CD14-positive monocyte (primary cell): Measurements from ENCODE around the gene LSP1. TPM values are rescaled to one million over a fixed set of nuclear protein-coding genes. Genes with fewer than 3 reads are reported as not detected.

Experiments
- DNase-seq, 3 donors: peaks; one replicate each; pipeline ENCODE4 v3.0.0-alpha.2; 2011 to 2022
- H2AFZ ChIP-seq: 2 replicates; pipeline ENCODE4 v1.6.0; 2012; ENCODE audit warnings: mild to moderate bottlenecking, low read depth, low read length, inconsistent platforms; ENCODE audit not compliant: insufficient read depth, poor library complexity, severe bottlenecking
- H3K27ac ChIP-seq, 2 donors: 1 replicate in 1 of 2; 2 replicates in 1 of 2; pipeline ENCODE4 v1.5.1; 2012 to 2013; ENCODE audit warnings: low read length in 2 of 2, control low read depth in 1 of 2, inconsistent platforms in 1 of 2, low read depth in 1 of 2, mild to moderate bottlenecking in 1 of 2
- H3K27me3 ChIP-seq, 2 donors: one replicate each; pipeline versions ENCODE4 v1.6.0 to v1.6.1; 2011 to 2013; ENCODE audit warnings: low read length in 2 of 2; ENCODE audit not compliant: control insufficient read depth in 2 of 2, insufficient read depth in 2 of 2
- H3K36me3 ChIP-seq, 2 donors: replicated peaks in 1 of 2; 1 replicate in 1 of 2; 2 replicates in 1 of 2; pipeline versions ENCODE4 v1.5.1 to v1.6.1; 2012 to 2013; ENCODE audit warnings: low read length in 2 of 2, control low read depth in 1 of 2, inconsistent platforms in 1 of 2, mild to moderate bottlenecking in 1 of 2; ENCODE audit not compliant: insufficient read depth in 2 of 2, control insufficient read depth in 1 of 2
- H3K4me1 ChIP-seq, 2 donors: 1 replicate in 1 of 2; 2 replicates in 1 of 2; pipeline versions ENCODE4 v1.5.1 to v1.6.1; 2012 to 2013; ENCODE audit warnings: low read length in 2 of 2, control low read depth in 1 of 2, inconsistent platforms in 1 of 2, mild to moderate bottlenecking in 1 of 2, moderate library complexity in 1 of 2; ENCODE audit not compliant: insufficient read depth in 2 of 2, control insufficient read depth in 1 of 2
- H3K4me2 ChIP-seq: replicated peaks from 2 replicates; pipeline ENCODE3; 2012; ENCODE audit warnings: low read length, moderate library complexity, mild to moderate bottlenecking; ENCODE audit not compliant: poor library complexity, severe bottlenecking; ENCODE audit errors: extremely low read depth
- H3K4me3 ChIP-seq, 3 experiments: fragments of 200-600 bp in 1 of 3; sonication (generic) in 1 of 3; replicated peaks in 1 of 3; 1 replicate in 2 of 3; 2 replicates in 1 of 3; pipeline ENCODE4 v1.5.1; 2011 to 2013; ENCODE audit warnings: low read length in 3 of 3, mild to moderate bottlenecking in 3 of 3, control low read depth in 2 of 3, low read depth in 2 of 3, inconsistent platforms in 1 of 3, moderate library complexity in 1 of 3
- H3K79me2 ChIP-seq: 2 replicates; pipeline ENCODE4 v1.6.0; 2012; ENCODE audit warnings: mild to moderate bottlenecking, control low read depth, inconsistent platforms, low read length, moderate library complexity; ENCODE audit not compliant: insufficient read depth
- H3K9ac ChIP-seq: 2 replicates; pipeline ENCODE4 v1.6.0; 2017; ENCODE audit warnings: low read length, mild to moderate bottlenecking; ENCODE audit not compliant: insufficient read depth, poor library complexity, severe bottlenecking
- H3K9me3 ChIP-seq, 2 donors: replicated peaks in 1 of 2; 1 replicate in 1 of 2; 2 replicates in 1 of 2; pipeline versions ENCODE4 v1.5.1 to v1.6.1; 2012 to 2013; ENCODE audit warnings: low read length in 2 of 2, control low read depth in 1 of 2; ENCODE audit not compliant: control insufficient read depth in 1 of 2, insufficient read depth in 1 of 2
- H4K20me1 ChIP-seq: 2 replicates; pipeline ENCODE4 v1.6.0; 2012; ENCODE audit warnings: mild to moderate bottlenecking, low read length, control low read depth, moderate library complexity; ENCODE audit not compliant: insufficient read depth
- H3K27ac Mint-ChIP-seq, 7 donors: one replicate each; pipeline ENCODE4 v1.8.0; 2020; ENCODE audit warnings: mild to moderate bottlenecking in 7 of 7, mixed read lengths in 7 of 7, moderate library complexity in 6 of 7, inconsistent platforms in 2 of 7
- H3K27me3 Mint-ChIP-seq, 3 donors: one replicate each; pipeline ENCODE4 v1.8.0; 2021 to 2022; ENCODE audit warnings: low read depth in 3 of 3, mild to moderate bottlenecking in 3 of 3, mixed read lengths in 3 of 3, moderate library complexity in 3 of 3, inconsistent platforms in 1 of 3
- H3K36me3 Mint-ChIP-seq, 2 donors: one replicate each; pipeline ENCODE4 v1.8.0; 2020; ENCODE audit warnings: mixed read lengths in 2 of 2, inconsistent platforms in 1 of 2, mild to moderate bottlenecking in 1 of 2
- H3K4me1 Mint-ChIP-seq: one replicate; pipeline ENCODE4 v1.8.0; 2020; ENCODE audit warnings: mild to moderate bottlenecking, mixed read lengths
- H3K4me3 Mint-ChIP-seq, 2 donors: one replicate each; pipeline ENCODE4 v1.8.0; 2020; ENCODE audit warnings: mild to moderate bottlenecking in 2 of 2, mixed read lengths in 2 of 2, moderate library complexity in 1 of 2
- H3K9me3 Mint-ChIP-seq, 7 donors: one replicate each; pipeline ENCODE4 v1.8.0; 2020 to 2022; ENCODE audit warnings: mixed read lengths in 7 of 7, mild to moderate bottlenecking in 6 of 7, moderate library complexity in 6 of 7, inconsistent platforms in 2 of 7
- CTCF ChIP-seq: fragments of 200-600 bp; IDR thresholded peaks from one replicate; pipeline ENCODE4 v1.8.0; 2022; ENCODE audit warnings: antibody characterized with exemption, mild to moderate bottlenecking
- WGBS: methylation state at CpG from one replicate; pipeline ENCODE4 v1.1.5; 2013; ENCODE audit warnings: missing lambda C conversion rate; ENCODE audit not compliant: insufficient coverage; 5-methylcytosine and 5-hydroxymethylcytosine counted together
- intact Hi-C, 2 donors: fragments of 100-400 bp; cut with micrococcal nuclease; formaldehyde crosslinking; loops; one replicate each; pipeline versions ENCODE4 v1.15.0 to v1.15.1; 2023
- polyA plus RNA-seq, 3 donors: library from polyadenylated mRNA; depleted of rRNA in 1 of 3; unstranded in 2 of 3; stranded (reverse) in 1 of 3; fragments of 300-500 nt in 2 of 3; fragments of >200 nt in 1 of 3; fragmentation: Illumina TruSeq in 2 of 3; gene quantifications; 1 replicate in 2 of 3; 2 replicates in 1 of 3; pipeline ENCODE4 v1.2.3, GENCODE V29; 2012 to 2021

Gene LSP1
- polyA plus RNA-seq, 3 donors = 387 to 646 (median 542) TPM

DNA sequence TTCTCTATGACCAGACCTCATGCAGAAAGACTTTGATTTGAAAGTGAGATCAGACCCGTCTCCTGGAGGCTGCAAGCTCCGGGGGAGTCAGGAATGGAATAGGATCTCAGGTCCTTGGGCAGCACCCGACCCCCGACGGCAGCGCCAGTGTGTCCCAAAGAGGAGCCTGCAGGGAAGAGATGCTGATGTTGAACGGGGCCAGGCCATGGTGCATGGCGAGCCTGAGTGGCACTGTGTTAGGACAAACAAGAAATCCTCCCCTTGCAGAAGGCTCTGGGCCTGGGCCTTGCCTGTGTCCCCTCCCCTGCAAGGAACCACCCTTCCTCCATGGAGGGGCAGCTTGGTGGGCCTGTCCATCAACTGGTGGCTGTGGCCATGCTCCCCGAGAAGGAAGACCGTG, 38.2 kb upstream of the LSP1 start:
- peak overlapping the region in 1 of 2 donors; percentile 37 for H3K4me3 Mint-ChIP-seq
- peaks cover 9 to 10% of the 10 kb centered on the region in 2 donors for H3K36me3 Mint-ChIP-seq
- no peaks in the 10 kb centered on the region for H4K20me1 ChIP-seq
- H3K27ac Mint-ChIP-seq = no peak overlapping the region
- peaks cover 18% of the 10 kb centered on the region for H3K4me1 Mint-ChIP-seq
- no peak overlapping the region for H3K4me2 ChIP-seq
- intact Hi-C loops = no loop called here
- no peak for TF ChIP-seq CTCF
- H3K9ac ChIP-seq = no peak overlapping the region
- H3K36me3 ChIP-seq = no peaks in the 10 kb centered on the region
- H3K27me3 ChIP-seq = peaks cover 36 to 89% of the 10 kb centered on the region in 2 donors
- peaks cover 41 to 42% of the 10 kb centered on the region in 2 donors for H3K9me3 ChIP-seq
- H3K27me3 Mint-ChIP-seq = peaks cover 83 to 90% (median 90%) of the 10 kb centered on the region in 3 donors
- peaks cover 14 to 15% of the 10 kb centered on the region in 2 donors for H3K4me1 ChIP-seq
- H3K27ac ChIP-seq = no peak overlapping the region
- H3K79me2 ChIP-seq = no peaks in the 10 kb centered on the region
- no peak overlapping the region for H2AFZ ChIP-seq
- H3K4me3 ChIP-seq = no peak overlapping the region
- no peak for DNase-seq
- WGBS = 85% methylated on average over 9 of the region's 10 CpGs
- H3K9me3 Mint-ChIP-seq = peaks cover 9 to 52% (median 43%) of the 10 kb centered on the region in 7 donors

GRCh38 chr11:1815311-1815710, 37.6 kb upstream of the LSP1 start:
- no peak overlapping the region for H3K4me2 ChIP-seq
- H4K20me1 ChIP-seq = no peaks in the 10 kb centered on the region
- 99% methylated on average over 6 of the region's 8 CpGs for WGBS
- no peak for TF ChIP-seq CTCF
- H3K9me3 ChIP-seq = peaks cover 38 to 45% of the 10 kb centered on the region in 2 donors
- intact Hi-C loops = no loop called here
- H3K4me3 ChIP-seq = no peak overlapping the region
- Mint-ChIP-seq H3K27ac (peak overlapping the region in 1 of 7 donors; percentile 53), H3K4me3 (peak overlapping the region in 1 of 2 donors; percentile 78), H3K4me1 (peaks cover 17% of the 10 kb centered on the region), H3K36me3 (peaks cover 8% of the 10 kb centered on the region in 2 donors), H3K9me3 (peaks cover 9 to 51% (median 42%) of the 10 kb centered on the region in 7 donors), H3K27me3 (peaks cover 85 to 90% (median 89%) of the 10 kb centered on the region in 3 donors)
- H3K4me1 ChIP-seq = peaks cover 13 to 14% of the 10 kb centered on the region in 2 donors
- H3K79me2 ChIP-seq = no peaks in the 10 kb centered on the region
- H3K27ac ChIP-seq = no peak overlapping the region
- H2AFZ ChIP-seq = no peak overlapping the region
- H3K9ac ChIP-seq = no peak overlapping the region
- peaks cover 35 to 89% of the 10 kb centered on the region in 2 donors for H3K27me3 ChIP-seq
- no peak for DNase-seq
- no peaks in the 10 kb centered on the region for H3K36me3 ChIP-seq
